ENCODE measurements around the gene TYSND1. TPM values are rescaled to one million over a fixed set of nuclear protein-coding genes. Genes with fewer than 3 reads are reported as not detected.
A peak's percentile ranks its signal among the peaks of the same experiment; 100 is the strongest.

Gene TYSND1
- polyA plus RNA-seq, 2 of the 4 experiments (the other 2 are of a cell fraction) = 10.9 to 20.7 TPM

DNA sequence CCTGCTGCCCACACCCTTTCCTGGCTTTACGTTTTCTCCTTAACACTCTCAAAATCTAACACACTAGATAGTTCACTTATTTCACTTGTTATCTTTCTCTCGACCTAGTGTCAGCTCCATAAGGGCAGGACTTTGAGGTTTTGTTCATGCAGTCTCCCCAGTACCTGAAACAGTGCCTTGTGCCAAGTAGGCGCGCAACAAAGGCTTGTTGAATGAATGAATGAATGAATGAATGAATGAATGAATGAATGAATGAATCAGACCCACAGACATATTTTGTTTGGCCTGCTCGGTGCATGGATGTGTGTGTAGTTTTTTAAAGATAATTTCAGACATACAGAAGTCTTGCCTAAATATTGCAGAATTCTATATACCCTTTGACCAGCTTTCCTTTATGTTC, 6.2 kb downstream of the TYSND1 start:
- FAIRE-seq = no peak
- WGBS (ENCODE audit: missing lambda C conversion rate) = 83% methylated on average over 5 of the region's 5 CpGs
- no peak for TF ChIP-seq HDAC2 (IDR thresholded peaks at IDR 0.05)

GRCh38 chr10:70139997-70140250, 6.6 kb downstream of the TYSND1 start:
- ChIA-PET CTCF (interaction anchor here (14.0 kb wide), 1 partner anchor 19 kb away, joined by 228 read pairs; no protein-coding TSS in a partner anchor), POLR2A (interaction anchor here (1.2 kb wide), 1 partner anchor 30 kb away, joined by 8 read pairs; the partner anchor contains the start of gene SAR1A)
- ATAC-seq = no peak

More for the DNA sequence above, 6.2 kb downstream of the TYSND1 start:
- no peak for ATAC-seq
- Histone ChIP-seq H3K9me3 (no peaks in the 10 kb centered on the region), H3K4me1 (peaks cover 9% of the 10 kb centered on the region), H3K4me2 (no peak overlapping the region), H3K27ac (no peak overlapping the region), H3K4me3 (no peak overlapping the region)
- ChIA-PET POLR2A (interaction anchor here (1.2 kb wide), 1 partner anchor 30 kb away, joined by 8 read pairs; the partner anchor contains the start of gene SAR1A), CTCF (interaction anchor here (14.0 kb wide), 1 partner anchor 19 kb away, joined by 228 read pairs; no protein-coding TSS in a partner anchor)
- no peak for DNase-seq (ENCODE audit: low read depth in 1 of 2, low spot score in 1 of 2)

DNA sequence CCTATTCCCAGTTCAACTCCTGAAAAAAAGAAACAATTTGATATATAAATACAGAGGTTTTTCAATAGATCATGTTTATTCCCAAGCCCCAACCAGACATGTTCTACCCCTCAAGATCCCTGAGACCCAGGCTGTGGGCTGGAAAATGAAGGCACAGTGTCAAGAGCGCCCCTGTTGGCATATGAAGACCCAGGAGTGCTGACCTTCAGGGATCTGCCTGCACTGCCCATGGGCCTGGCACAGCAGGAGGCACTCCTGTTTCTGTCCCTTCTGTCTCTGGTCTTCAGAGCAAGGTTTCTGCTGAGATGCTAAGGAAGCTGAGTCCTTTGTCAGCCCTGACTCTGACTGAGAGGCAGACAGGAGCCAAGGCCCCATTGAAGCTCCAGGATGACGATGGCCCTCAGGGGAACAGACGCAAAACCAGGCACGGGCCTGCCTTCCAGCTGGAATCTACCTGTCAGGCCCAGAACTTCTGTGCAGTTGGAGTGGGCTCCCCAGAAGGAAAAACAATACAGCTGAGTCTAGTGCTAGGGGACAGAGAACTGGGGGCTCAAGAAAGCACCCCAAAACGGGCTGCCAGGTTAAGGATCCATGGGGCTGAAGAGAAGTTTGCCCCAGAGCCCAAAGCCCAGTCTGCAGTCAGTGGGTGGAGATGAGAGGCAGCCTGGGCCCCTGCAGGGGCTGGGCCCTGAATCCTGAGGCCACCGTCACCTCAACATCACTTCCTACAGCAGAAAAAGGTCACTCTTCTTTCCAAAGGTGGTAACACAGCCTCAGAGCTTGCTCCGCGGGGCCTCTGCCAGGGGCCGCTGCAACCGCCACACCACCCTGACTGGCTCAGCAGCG, 7.1 kb downstream of the TYSND1 start:
- DNase-seq (ENCODE audit: low read depth in 1 of 2, low spot score in 1 of 2) (no peak), FAIRE-seq (no peak), ATAC-seq (peak; percentile 49 to 68; a peak in 4 of 6 replicates)
- Histone ChIP-seq H3K27ac (no peak overlapping the region), H3K4me2 (no peak overlapping the region), H3K4me1 (peaks cover under 1% of the 10 kb centered on the region; the same call in 1 of the 3 replicates), H3K4me3 (no peak overlapping the region), H3K9me3 (no peaks in the 10 kb centered on the region)
- CTCF ChIA-PET = interaction anchor here (0.6 to 14.0 kb wide), 4 partner anchors 9 to 55 kb away, joined by 3 to 228 read pairs (median 4); no protein-coding TSS in a partner anchor
- no peak for TF ChIP-seq NFE2L2 (conservative IDR thresholded peaks at IDR 0.05; ENCODE audit: low read length)
- no peak for TF ChIP-seq RFX5 (IDR thresholded peaks at IDR 0.05)
- no peak for TF ChIP-seq SMC3 (IDR thresholded peaks at IDR 0.05)
- TF ChIP-seq TP53 (CRISPR knock-in tag; IDR thresholded peaks at IDR 0.05) = no peak
- no peak for TF ChIP-seq MAZ (IDR thresholded peaks at IDR 0.05; ENCODE audit: borderline replicate concordance, low read depth, low read length)
- POLR2A ChIA-PET = interaction anchor here (1.2 kb wide), 1 partner anchor 31 kb away, joined by 8 read pairs; the partner anchor contains the start of gene SAR1A
- 85% methylated on average over 10 of the region's 11 CpGs for WGBS (ENCODE audit: missing lambda C conversion rate)

More at GRCh38 chr10:70139997-70140250, 6.6 kb downstream of the TYSND1 start:
- WGBS (ENCODE audit: missing lambda C conversion rate) = 93% methylated on average over 6 of the region's 6 CpGs
- H3K27ac ChIP-seq = no peak overlapping the region
- no peak overlapping the region for H3K4me2 ChIP-seq
- H3K4me1 ChIP-seq = peaks cover 6% of the 10 kb centered on the region
- H3K9me3 ChIP-seq = no peaks in the 10 kb centered on the region
- DNase-seq (ENCODE audit: low read depth in 1 of 2, low spot score in 1 of 2) (no peak), FAIRE-seq (no peak)
- TF ChIP-seq RFX5 (IDR thresholded peaks at IDR 0.05) (no peak), RCOR1 (IDR thresholded peaks at IDR 0.05; ENCODE audit: low read depth, low read length) (no peak), ZC3H11A (IDR thresholded peaks at IDR 0.05) (no peak), RNF2 (IDR thresholded peaks at IDR 0.05; ENCODE audit: borderline replicate concordance, low read depth) (no peak), HOXB5 (CRISPR knock-in tag; IDR thresholded peaks at IDR 0.05) (no peak), POLR2AphosphoS2 (conservative IDR thresholded peaks at IDR 0.05; ENCODE audit: low read length) (no peak), EP300 (IDR thresholded peaks at IDR 0.05) (no peak), HOXB13 (CRISPR knock-in tag; IDR thresholded peaks at IDR 0.05; ENCODE audit: low read depth) (no peak), KDM1A (IDR thresholded peaks at IDR 0.05; ENCODE audit: low read depth) (no peak), CBX8 (IDR thresholded peaks at IDR 0.05) (no peak), MYC (IDR thresholded peaks at IDR 0.05; ENCODE audit: borderline replicate concordance, low read length) (no peak), USF2 (IDR thresholded peaks at IDR 0.05) (no peak), NR3C1 (IDR thresholded peaks at IDR 0.05) (no peak), JUNB (IDR thresholded peaks at IDR 0.05) (no peak), ZNF302 (CRISPR knock-in tag; IDR thresholded peaks at IDR 0.05) (no peak), NFE2L2 (conservative IDR thresholded peaks at IDR 0.05; ENCODE audit: low read length) (no peak), HOXA7 (CRISPR knock-in tag; IDR thresholded peaks at IDR 0.05) (no peak), BHLHE40 (IDR thresholded peaks at IDR 0.05; ENCODE audit: low read depth, low read length) (no peak), NPAS2 (CRISPR knock-in tag; IDR thresholded peaks at IDR 0.05; ENCODE audit: borderline replicate concordance) (no peak)
- H3K4me3 ChIP-seq = no peak overlapping the region

Measured in A549 (cell line).